ENCODE measurements around the gene MSH3.
"Not testable (repeated sequence)": the region's sequence is repeated elsewhere in the genome, so short reads cannot be mapped to it uniquely, and the experiment has no call there.

MSH3 gene

GRCh38 chr5:80711216-80711615, 56.8 kb downstream of the MSH3 start:
- DNase-seq, result no peak

- DNase-seq, result no peak
Observed at GRCh38 chr5:80711938-80712337, 57.5 kb downstream of the MSH3 start.

GRCh38 chr5:80712919-80713318, 58.5 kb downstream of the MSH3 start:
- DNase-seq, result no peak

GRCh38 chr5:80713631-80714030, 59.2 kb downstream of the MSH3 start:
- DNase-seq, result peak; percentile 10

- DNase-seq, result no peak
Observed at GRCh38 chr5:80714570-80715298, 60.3 kb downstream of the MSH3 start.

- no peak for DNase-seq
Observed at GRCh38 chr5:80715887-80716286, 61.4 kb downstream of the MSH3 start.

GRCh38 chr5:80720181-80720580, 65.7 kb downstream of the MSH3 start:
- DNase-seq, result no peak

GRCh38 chr5:80722916-80723315, 68.5 kb downstream of the MSH3 start:
- DNase-seq, result no peak

- DNase-seq, result no peak
Observed at GRCh38 chr5:80725446-80725845, 71.0 kb downstream of the MSH3 start.

GRCh38 chr5:80736730-80737129, 82.3 kb downstream of the MSH3 start:
- no peak for DNase-seq

GRCh38 chr5:80738466-80738865, 84.0 kb downstream of the MSH3 start:
- DNase-seq, result no peak

GRCh38 chr5:80739057-80739456, 84.6 kb downstream of the MSH3 start:
- no peak for DNase-seq

- no peak for DNase-seq
Observed at GRCh38 chr5:80739496-80739895, 85.0 kb downstream of the MSH3 start.

- no peak for DNase-seq
Observed at GRCh38 chr5:80739898-80740297, 85.4 kb downstream of the MSH3 start.

GRCh38 chr5:80740488-80740887, 86.0 kb downstream of the MSH3 start:
- DNase-seq, result not testable (repeated sequence)

GRCh38 chr5:80740999-80741398, 86.5 kb downstream of the MSH3 start:
- no peak for DNase-seq

GRCh38 chr5:80744149-80744548, 89.7 kb downstream of the MSH3 start:
- no peak for DNase-seq

GRCh38 chr5:80745490-80745889, 91.0 kb downstream of the MSH3 start:
- no peak for DNase-seq

GRCh38 chr5:80747922-80748321, 93.5 kb downstream of the MSH3 start:
- DNase-seq, result no peak

- DNase-seq, result no peak
Observed at GRCh38 chr5:80752427-80752826, 98.0 kb downstream of the MSH3 start.

GRCh38 chr5:80753712-80754111, 99.3 kb downstream of the MSH3 start:
- no peak for DNase-seq

GRCh38 chr5:80754900-80755299, 100.4 kb downstream of the MSH3 start:
- DNase-seq, result peak; percentile 52

GRCh38 chr5:80755626-80756025, 101.2 kb downstream of the MSH3 start:
- peak; percentile 90 for DNase-seq

- no peak for DNase-seq
Observed at GRCh38 chr5:80756292-80756691, 101.8 kb downstream of the MSH3 start.

GRCh38 chr5:80757290-80757689, 102.8 kb downstream of the MSH3 start:
- DNase-seq, result peak; percentile 78
